WTC11 (cell line): ENCODE data around the gene RACGAP1.

Source experiments
- CTCF ChIP-seq: fragments of 200-600 bp; IDR thresholded peaks from 2 replicates; pipeline ENCODE4 v1.8.0; 2022; ENCODE audit warnings: antibody characterized with exemption
- JUN ChIP-seq: sonication (generic); formaldehyde crosslinking; IDR thresholded peaks from 2 replicates; pipeline ENCODE4 v1.8.0; 2023; ENCODE audit warnings: mild to moderate bottlenecking, missing genetic modification reagents
- MLX ChIP-seq: sonication (generic); formaldehyde crosslinking; IDR thresholded peaks from 2 replicates; pipeline ENCODE4 v1.8.1; 2023; ENCODE audit warnings: mild to moderate bottlenecking, missing genetic modification reagents, moderate library complexity
- NR2C2 ChIP-seq: sonication (generic); formaldehyde crosslinking; IDR thresholded peaks from 2 replicates; pipeline ENCODE4 v1.8.0; 2022; ENCODE audit warnings: mild to moderate bottlenecking, missing genetic modification reagents
- SMAD3 ChIP-seq: sonication (generic); formaldehyde crosslinking; IDR thresholded peaks from 2 replicates; pipeline ENCODE4 v1.8.0; 2022; ENCODE audit warnings: missing genetic modification reagents, mild to moderate bottlenecking, borderline replicate concordance
- TP53 ChIP-seq: sonication (generic); formaldehyde crosslinking; IDR thresholded peaks from 2 replicates; pipeline ENCODE4 v1.8.1; 2023; ENCODE audit warnings: mild to moderate bottlenecking, missing genetic modification reagents

DNA sequence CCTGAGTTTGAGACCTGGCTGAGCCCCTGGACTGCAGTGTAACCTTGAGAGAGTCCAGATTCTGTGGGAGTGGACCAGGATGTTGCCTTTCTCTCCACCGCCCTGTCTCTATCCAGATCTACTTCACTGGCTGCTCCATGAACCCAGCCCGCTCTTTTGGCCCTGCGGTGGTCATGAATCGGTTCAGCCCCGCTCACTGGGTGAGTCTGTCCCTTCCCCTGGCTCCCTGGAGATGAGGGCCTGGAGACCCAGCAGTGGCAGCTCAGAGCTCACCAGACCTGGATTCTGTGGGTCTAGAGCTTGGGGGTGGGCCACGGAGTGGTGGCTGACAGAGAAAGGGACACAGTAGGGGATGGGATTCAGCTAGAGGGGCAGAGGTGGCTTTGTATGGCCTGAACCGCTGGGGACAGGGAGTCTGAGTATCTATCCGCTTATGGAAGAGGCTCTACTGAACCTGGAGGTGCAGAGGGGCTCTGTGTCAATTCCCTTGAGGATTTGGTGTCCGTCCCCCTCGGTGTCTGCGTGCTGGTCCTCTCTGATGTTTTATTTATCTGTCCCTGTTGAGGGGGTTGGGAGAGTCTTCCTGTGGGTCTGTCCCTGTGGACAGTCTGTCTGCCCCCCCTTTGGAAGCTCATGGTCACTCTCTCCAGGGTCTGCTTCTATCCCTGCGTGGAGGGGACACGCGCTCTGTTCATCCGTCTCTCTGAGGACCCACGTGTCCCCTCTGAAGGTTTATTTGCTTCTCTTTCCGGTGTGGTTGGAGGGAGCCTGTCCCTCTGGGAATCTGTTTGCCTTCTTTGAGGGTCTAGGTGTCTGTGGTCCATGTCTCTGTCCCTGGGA lies 61.1 kb downstream of the RACGAP1 start:
- no peak for TF ChIP-seq NR2C2 (CRISPR knock-in tag)
- no peak for TF ChIP-seq CTCF
- no peak for TF ChIP-seq SMAD3 (CRISPR knock-in tag)
- no peak for TF ChIP-seq JUN (CRISPR knock-in tag)
- TF ChIP-seq TP53, result no peak
- no peak for TF ChIP-seq MLX (CRISPR knock-in tag)
